Caki2 (cell line): Measurements from ENCODE around the gene CD44. TPM values are rescaled to one million over a fixed set of nuclear protein-coding genes. Genes with fewer than 3 reads are reported as not detected.
"Not testable (repeated sequence)": the region's sequence is repeated elsewhere in the genome, so short reads cannot be mapped to it uniquely, and the experiment has no call there.

ENCODE experiments used
- DNase-seq: peaks from one replicate; pipeline ENCODE4 v3.0.0-alpha.2; 2015; ENCODE audit warnings: low read depth
- in situ Hi-C: cut with HindIII; loops from 2 replicates; pipeline ENCODE4 v1.10.0; 2016; ENCODE audit warnings: low sequenced_read_pairs, low pct_unique_long_range_greater_than_20kb, mixed read lengths
- total RNA-seq: library from RNA; depleted of rRNA; stranded (reverse); fragments of >200 nt; shearing (Covaris generic); gene quantifications from 2 replicates; pipeline ENCODE4 v1.2.3, GENCODE V29; 2014; ENCODE audit warnings: low replicate concordance; rRNA removed

The CD44 gene
- total RNA-seq = 219 and 226 TPM in 2 replicates

DNA sequence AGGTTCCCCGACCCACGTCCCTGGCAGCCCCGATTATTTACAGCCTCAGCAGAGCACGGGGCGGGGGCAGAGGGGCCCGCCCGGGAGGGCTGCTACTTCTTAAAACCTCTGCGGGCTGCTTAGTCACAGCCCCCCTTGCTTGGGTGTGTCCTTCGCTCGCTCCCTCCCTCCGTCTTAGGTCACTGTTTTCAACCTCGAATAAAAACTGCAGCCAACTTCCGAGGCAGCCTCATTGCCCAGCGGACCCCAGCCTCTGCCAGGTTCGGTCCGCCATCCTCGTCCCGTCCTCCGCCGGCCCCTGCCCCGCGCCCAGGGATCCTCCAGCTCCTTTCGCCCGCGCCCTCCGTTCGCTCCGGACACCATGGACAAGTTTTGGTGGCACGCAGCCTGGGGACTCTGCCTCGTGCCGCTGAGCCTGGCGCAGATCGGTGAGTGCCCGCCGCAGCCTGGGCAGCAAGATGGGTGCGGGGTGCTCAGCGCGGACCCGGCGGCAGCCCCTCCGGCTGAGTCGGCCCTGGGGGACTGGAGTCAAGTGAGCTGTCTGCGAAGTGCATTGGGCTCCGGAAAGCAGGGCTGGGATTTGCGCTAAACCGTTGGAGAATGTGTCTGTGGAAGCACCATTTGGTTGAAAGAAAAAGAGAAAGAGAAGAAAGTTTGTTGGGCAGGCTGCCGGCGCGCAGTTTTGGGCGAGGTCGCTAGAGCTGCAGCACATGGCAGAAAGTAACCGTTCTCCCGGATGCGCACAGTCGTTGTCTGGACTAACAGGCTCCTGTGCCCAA lies at the start of gene CD44:
Gene CD44, plus strand, starts transcription at position 229 of the 779 bp plus-strand sequence. Its CDS starts 133 bp downstream, at position 362.
- DNase-seq = peak; percentile 74
- in situ Hi-C loops = no loop called here

DNA sequence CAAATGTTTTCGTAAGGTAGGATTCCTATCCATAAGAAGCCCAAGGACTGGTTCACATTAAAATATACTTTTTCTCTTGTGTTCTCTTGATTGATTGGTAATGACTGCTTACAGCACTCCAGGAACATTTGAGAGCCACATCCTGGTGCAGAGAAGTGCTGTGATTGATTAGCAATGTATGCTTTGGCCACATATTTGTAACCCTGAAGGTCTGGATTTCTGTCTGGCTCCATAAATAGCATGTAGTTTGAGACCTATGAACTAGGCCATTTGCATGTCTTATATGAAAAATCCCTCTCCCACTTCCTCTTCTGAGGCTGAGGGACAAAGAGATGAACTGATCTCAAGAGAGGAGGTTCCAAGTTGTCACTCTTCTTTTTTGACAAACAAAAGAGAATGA lies 49.3 kb upstream of the CD44 start:
- in situ Hi-C loops = no loop called here
- DNase-seq = no peak

DNA sequence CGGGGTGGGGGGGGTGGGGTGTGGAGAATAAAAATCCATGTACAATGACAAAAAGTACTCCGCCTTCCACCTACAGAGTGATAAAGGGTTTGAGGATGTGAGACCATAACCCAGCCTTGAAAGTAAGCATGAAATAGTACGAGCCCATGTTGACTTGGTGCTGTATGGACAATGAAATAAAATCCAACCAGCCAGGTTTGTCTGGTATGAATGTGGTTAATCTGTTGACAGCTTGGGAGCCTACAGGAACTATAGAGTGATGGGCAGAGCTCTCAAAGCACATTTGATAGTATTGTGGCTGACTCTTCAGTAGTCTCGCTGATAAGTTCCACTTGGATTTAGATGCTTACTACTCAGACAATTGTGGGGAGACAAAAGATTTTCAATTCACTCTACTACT lies 48.8 kb upstream of the CD44 start:
- no peak for DNase-seq
- in situ Hi-C loops = no loop called here

DNA sequence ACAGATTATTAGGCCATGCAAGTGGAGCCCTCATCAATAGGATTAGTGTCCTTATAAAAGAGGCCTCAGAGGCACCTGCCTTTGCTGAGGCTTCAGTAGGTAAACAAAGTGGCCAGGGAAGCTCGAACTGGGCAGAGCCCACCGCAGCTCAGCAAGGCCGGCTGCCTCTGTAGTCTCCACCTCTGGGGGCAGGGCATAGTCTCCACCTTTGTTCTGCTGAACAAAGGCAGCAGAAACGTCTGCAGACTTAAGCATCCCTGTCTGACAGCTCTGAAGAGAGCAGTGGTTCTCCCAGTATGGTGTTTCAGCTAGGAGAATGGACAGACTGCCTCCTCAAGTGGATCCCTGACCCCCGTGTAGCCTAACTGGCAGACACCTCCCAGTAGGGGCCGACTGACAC lies 48.0 kb upstream of the CD44 start:
- in situ Hi-C loops, DNase-seq: not testable (repeated sequence)

DNA sequence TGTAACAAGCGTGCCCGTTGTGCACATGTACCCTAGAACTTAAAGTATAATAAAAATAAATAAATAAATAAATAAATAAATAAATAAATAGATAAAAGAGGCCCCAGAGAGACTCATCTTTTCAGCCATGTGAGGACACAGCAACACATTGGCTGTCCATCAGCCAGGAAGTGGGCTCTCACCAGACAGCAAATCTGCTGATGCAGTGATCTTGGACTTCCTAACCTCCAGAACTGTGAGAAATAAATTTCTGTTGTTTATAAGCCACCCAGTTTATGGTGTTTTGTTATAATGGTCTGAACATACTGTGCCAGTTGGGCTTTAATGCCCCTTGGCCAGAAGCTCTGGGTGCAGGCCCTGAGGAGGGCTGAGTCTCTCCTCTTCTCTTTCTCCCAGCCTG lies 42.2 kb upstream of the CD44 start:
- no peak for DNase-seq
- in situ Hi-C loops = no loop called here

DNA sequence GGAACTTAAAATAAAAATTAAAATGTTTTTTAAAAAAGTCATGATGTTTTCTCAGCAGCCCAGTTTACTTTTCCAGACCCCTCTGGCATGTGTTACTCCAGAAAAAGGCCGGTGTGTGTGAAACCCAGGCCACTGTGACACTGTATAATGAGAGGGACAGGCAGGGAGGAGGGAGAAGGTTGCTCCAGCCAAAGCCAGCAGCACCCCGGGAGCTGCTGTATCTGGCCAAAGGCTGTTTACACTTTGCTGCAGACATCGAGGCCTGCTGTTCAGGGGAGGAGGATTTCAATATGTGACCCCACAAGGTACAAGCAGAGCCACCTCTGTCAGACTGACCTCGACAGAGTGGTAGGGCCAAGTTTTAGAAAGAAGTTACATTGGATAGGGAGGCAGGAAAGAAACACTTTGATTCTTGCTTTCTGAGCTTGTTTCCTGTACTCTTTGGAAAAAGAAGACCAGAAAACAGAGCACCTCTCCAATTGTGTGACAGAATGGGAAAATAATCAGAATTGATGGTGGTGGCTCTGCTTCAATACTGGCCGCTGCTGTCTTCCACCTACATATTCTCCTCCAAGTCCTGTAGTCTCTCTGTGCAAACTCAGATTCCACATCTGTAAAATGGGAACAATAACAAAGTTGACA lies 41.0 kb upstream of the CD44 start:
- no peak for DNase-seq
- in situ Hi-C loops = no loop called here

DNA sequence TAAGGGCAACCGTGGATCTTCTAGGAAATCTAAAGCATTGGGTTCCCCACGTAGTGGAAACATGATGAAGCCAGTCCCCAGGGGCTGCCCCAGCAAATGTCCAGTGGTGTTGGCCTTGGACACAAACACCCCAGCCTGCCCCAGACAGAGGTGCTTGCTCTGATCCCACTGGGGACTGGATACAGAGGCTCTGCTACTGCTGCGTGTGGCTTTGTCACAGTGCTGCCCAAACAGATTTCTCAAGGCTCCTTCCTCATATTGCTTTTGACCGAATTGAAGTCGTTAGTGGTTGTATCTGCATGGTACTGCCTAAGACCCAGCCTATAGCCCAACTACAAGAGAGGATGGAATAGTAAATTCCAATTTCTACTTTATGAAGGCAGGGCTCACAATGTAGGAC lies 40.1 kb upstream of the CD44 start:
- no peak for DNase-seq
- in situ Hi-C loops = no loop called here

DNA sequence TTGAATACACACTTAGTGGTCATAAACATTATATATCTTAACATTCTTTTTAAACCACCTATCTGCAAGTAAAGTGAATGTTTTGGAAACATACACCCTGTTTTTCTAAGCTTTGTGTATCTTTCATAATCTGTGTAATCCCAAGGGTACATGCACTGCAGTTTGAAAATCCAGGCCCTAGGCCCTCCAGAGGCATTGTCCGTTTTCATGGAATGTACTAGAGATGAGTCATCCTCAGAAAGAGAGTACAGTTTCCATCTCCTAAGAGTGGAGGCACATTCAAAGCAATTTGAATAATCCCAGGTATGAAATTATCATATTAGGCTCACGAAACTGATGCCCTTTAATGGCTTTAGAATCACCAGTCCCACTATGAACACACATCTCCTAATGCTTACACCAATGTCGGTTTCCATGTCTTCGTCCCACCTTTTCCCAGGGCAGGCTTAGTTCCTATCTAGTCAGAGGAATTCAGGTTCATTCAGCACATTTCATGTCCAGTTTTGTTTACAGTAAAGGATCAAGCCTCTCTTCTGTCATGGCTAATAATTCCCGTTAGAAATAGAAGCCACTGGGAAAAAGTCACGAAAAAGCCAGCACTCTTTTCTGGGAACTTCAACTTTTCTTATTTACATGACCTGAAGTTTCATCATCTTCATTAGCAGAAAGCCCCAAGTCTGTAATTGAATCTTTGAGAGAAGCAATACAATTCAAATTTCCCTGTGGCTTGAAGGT lies 39.5 kb upstream of the CD44 start:
- no peak for DNase-seq
- in situ Hi-C loops = no loop called here

DNA sequence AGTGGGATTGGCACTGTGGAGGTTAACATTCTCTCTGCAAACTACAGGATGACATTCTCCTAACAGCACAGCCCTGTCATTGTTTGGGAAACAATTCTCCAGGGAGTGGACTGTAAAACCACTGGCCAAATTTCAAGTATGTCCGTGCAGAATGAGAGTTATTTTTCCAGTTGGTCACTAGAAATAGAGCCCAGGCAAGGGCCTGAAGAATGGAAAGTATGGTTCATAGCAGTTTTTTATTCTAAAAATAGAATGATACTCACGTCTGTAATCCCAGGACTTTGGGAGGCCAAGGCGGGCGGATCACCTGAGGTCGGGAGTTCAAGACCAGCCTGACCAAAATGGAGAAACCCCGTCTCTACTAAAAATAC lies 39.0 kb upstream of the CD44 start:
- no peak for DNase-seq
- in situ Hi-C loops = no loop called here

DNA sequence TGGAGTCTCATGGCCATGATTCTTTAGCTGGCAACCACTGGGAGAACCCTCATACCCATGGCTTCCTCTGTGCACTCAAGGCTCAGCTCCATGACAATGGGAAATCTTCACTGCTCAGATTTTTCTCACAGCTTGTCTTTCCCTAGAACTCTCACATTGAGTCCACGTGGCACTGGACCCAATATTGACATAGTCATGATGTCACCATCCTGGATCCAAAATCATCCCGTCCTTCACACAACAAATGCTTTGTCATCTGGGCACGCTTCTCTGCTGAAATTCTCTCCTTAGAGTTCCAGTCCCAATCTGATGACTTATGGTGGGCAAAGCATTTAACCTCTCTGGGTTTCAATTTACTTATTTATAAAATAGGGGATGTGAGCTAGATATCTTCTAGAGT lies 37.7 kb upstream of the CD44 start:
- in situ Hi-C loops = no loop called here
- DNase-seq = no peak

DNA sequence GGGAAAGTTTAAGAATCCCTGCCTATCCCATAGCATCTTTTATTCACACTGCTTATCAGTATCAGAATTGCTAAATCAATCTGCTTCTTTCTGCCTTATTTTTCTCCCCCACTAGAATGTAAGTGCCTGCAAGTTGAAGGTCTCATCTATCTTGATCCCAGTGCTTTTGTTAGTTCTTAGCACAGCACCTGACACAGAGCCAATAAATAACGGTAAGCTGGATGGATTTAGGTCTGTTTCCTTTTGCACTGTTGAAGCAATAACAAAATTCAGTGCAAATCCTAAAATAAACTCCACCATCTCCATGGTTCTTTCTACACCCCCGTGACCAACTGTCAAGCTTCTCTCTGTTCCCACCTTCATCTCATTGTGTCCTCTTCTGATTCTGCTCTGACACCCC lies 36.7 kb upstream of the CD44 start:
- in situ Hi-C loops = no loop called here
- DNase-seq = no peak

DNA sequence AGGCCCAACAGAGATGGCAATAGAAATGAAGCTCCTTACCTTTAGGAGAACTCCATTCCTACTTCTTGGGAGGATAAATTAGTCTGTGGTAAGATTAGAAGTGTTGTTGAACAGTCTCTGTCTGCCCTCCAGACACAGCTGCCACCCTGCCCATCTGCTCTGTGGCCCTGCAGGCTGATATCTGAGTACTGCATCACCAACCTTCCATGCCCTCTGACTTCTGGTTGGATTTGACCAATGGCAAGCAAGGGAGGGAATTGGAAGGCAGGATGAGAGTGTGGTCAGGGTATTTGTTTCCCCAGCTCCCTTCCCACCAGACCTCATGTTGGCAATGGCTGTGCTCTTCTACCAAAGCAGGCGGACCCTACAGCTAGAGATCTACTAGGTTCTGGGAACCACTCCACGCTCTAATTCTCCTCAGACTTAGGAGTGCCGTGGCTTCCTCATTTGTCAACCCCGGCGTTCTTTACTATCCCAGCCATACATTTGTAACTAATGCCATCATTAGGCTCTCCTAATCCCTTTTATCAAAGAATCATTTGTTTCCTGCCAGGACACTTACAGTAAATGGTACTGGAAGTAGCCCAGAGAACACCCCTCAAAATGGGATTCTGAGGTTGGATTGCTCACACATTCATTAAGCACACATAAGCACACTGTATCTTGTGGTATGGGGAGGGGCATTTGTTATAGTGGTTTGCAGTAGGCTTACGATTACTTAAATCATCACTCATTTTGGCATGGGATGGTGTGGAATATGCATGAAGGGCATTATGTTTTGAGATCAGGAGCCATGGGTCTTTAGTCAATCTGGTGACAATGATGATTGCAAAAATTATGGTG lies 35.4 kb upstream of the CD44 start:
- in situ Hi-C loops = no loop called here
- no peak for DNase-seq

DNA sequence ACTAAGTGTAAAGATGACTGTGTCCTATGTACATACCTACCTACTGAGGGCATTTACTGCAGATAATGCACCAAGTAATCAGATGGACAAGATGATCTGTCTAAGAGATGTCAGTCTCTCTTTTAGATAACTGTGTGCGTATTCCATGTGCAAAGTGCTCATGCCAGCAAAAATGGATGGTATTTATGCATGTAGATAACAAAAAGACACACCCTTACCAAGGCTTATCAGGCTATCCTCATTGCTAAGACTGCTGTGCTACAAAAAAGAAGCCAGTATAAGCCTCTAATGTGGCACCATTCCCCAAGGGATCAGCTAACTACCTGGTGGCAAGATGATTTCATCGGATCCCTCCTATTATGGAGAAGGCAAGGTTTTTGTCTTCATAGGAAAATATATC lies 34.3 kb upstream of the CD44 start:
- DNase-seq = no peak
- in situ Hi-C loops = no loop called here

DNA sequence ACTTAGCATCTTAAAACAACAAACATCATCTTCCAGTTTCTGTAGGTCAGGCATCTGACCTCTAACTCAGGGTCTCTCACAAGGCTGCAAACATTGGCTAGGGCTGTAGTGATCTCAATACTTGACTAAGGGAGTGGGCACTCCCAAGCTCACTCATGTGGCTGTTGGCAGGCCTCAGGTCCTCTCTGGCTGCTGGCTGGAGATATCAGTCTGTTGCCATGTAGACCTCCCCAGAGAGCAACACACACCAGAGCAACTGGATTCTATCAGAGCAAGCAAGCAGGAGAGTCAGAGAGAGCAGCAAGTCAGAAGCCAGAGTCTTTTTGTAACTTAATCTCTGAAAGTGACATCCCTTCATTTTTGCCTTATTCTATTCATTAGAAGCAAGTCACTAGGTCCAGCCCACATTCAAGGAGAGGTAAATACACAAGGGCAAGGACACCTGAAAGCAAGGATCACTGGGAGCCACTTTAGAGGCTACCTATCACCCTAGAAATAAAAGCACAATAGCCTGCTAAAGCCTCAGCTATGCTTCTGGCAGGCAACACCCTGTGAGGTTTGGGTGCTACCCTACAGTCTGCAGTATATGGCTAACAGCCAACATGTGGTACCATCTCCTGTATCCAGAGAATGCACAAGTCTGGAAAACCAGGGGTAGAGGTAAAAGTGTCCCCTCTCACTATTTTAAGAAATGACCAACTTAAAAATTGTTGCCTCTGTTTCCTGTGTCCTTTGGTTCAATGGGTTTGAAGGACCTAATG lies 33.5 kb upstream of the CD44 start:
- no peak for DNase-seq
- in situ Hi-C loops = no loop called here

DNA sequence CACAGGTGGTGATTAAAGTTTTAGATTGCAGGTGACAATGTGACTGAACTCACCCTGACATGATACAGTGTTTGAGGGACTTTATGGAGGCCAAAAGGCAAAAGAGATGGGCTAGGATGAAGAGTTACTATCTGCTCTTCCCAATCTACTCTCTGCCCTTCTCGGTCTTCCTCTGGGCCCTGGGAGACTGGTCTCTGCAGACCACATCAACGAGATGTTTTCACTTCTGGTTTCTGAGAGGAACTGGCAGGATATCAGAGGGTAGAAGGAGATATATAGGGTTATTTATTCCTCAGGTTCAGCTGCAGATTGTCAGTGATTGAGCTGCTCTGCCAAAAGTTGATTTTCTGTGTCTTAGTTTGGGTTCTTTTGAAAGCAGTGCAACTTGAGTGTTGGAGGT lies 32.4 kb upstream of the CD44 start:
- in situ Hi-C loops = no loop called here
- DNase-seq = no peak

DNA sequence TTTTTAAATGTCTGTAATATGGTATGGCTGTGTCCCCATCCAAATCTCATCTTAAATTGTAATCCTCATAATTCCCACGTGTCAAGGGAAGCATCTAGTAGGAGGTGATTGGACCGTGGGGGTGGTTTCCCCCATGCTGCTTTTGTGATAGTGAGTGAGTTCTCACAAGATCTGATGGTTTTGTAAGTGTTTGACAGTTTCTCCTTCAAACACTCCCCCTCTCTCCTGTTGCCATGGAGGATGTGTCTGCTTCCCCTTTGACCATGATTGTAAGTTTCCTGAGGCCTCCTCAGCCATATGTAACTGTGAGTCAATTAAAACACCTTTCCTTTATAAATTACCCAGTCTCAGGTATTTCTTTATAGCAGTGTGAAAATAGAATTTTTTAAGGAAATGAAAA lies 31.1 kb upstream of the CD44 start:
- no peak for DNase-seq
- in situ Hi-C loops = no loop called here

DNA sequence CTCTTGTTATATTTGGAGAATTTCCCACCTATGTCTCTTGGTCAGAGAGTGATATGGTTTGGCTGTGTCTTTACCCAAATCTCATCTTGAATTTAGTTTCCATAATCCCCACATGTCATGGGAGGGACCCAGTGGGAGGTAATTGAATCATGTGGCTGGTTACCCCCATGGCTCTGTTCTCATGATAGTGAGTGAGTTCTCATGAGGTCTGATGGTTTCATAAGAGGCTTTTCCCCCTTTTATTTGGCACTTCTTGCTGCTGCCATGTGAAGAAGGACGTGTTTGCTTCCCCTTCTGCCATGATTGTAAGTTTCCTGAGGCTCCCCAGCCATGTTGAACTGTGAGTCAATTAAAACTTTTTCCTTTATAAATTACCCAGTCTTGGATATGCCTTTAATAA lies 30.6 kb upstream of the CD44 start:
- DNase-seq, in situ Hi-C loops: not testable (repeated sequence)

DNA sequence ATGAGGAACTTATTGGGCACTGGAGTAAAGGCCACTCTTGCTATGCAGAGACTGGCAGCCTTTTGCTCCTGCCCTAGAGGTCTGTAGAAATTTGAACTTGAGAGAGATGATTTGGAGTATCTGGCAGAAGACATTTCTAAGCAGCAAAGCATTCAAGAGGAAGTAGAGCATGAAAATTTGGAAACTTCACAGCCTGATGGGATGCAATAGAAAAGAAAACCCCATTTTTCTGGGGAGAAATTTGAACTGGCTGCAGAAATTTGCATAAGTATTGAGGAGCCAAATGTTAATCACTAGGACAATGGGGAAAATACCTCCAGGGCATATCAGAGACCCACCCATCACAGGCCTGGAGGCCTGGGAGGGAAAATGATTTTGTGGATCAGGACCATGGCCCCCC lies 29.9 kb upstream of the CD44 start:
- no peak for DNase-seq
- in situ Hi-C loops = no loop called here
